Measurements from ENCODE around the gene GDI1. TPM values are rescaled to one million over a fixed set of nuclear protein-coding genes. Genes with fewer than 3 reads are reported as not detected.

Gene GDI1
- total and polyA plus RNA-seq, 7 donors: 50.9 to 101 (median 75.2) TPM

DNA sequence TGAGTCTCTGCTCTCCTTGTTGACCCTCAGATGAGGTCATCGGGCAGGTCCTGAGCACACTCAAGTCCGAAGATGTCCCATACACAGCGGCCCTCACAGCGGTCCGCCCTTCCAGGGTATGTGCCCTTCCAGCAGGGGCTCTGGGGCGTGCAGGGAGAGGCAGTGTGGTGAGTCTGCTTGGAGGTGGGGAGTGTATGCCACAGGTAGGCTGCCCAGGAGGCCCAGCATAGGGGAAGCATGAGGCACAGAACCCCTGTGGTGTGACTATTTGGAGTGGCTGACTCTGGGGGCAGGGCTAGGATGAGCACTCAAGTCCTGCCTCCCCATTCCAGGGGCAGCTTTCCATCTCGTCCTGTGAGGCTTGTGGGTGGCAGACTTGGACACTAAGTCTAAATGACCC is 3.3 kb upstream of the GDI1 start:
- 89 to 92% methylated on average over 7 of the region's 7 CpGs for WGBS, 2 donors
- H3K36me3 ChIP-seq: peaks cover 0 to 40% (median 0%) of the 10 kb centered on the region in 4 donors
- no peak for DNase-seq
- H3K4me1 ChIP-seq: peaks cover 0 to 32% (median 22%) of the 10 kb centered on the region in 4 donors
- no peaks in the 10 kb centered on the region for H3K27me3 ChIP-seq
- no peaks in the 10 kb centered on the region for H3K9me3 ChIP-seq
- no peak overlapping the region for H3K4me3 ChIP-seq
- no peak overlapping the region for H3K27ac ChIP-seq
- TF ChIP-seq, protein P1, sequence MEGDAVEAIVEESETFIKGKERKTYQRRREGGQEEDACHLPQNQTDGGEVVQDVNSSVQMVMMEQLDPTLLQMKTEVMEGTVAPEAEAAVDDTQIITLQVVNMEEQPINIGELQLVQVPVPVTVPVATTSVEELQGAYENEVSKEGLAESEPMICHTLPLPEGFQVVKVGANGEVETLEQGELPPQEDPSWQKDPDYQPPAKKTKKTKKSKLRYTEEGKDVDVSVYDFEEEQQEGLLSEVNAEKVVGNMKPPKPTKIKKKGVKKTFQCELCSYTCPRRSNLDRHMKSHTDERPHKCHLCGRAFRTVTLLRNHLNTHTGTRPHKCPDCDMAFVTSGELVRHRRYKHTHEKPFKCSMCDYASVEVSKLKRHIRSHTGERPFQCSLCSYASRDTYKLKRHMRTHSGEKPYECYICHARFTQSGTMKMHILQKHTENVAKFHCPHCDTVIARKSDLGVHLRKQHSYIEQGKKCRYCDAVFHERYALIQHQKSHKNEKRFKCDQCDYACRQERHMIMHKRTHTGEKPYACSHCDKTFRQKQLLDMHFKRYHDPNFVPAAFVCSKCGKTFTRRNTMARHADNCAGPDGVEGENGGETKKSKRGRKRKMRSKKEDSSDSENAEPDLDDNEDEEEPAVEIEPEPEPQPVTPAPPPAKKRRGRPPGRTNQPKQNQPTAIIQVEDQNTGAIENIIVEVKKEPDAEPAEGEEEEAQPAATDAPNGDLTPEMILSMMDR (IDR thresholded peaks at IDR 0.05): no peak
- TF ChIP-seq POLR2AphosphoS5 (IDR thresholded peaks at IDR 0.05) (no peak), POLR2A (IDR thresholded peaks at IDR 0.05) (no peak), EP300 (IDR thresholded peaks at IDR 0.05) (no peak)
- intact Hi-C loops (cut with DNase I): no loop called here

DNA sequence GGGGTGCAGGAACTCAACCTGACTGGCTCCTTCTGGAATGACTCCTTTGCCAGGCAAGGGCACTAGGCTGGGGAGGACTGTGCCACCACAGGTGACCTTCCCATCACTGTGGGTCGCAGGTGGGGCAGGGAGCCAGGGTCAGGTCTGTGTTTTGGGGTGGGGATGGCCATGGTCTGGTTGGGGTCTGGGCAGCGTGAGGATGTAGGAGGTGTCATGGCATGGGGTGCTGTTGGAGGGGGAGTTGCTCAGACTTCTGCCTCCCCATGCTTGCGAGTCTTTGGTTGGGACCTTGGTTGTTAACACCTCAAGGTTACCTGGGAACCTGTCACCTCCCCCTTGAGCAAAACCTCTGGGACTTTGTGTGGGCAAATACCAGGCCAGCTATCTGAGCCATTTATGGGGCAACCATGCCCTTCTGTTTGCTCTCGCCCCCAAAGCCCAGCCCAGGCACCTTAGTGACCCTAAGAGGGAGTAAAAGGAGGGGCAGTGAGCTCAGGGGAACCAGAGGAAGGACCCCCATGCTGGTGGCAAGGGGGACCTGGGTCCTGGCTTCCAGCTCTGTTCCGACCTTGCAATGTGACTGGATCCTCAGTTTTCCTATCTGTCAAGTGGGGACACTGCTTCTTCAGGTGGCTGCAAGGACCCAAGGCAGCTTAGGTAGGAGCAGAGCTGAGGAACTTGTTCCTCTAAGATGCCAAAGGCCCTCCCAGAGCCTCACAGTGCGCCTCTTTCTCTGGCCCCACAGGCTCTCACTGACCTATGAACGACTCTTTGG is 2.4 kb upstream of the GDI1 start:
- no peak overlapping the region for H3K27ac ChIP-seq
- intact Hi-C loops (cut with DNase I): loop anchor here (5.0 kb wide), 1 partner anchor 53 kb away; the partner anchor contains the start of gene UBL4A
- no peaks in the 10 kb centered on the region for H3K27me3 ChIP-seq
- TF ChIP-seq POLR2AphosphoS5 (IDR thresholded peaks at IDR 0.05) (no peak), EP300 (IDR thresholded peaks at IDR 0.05) (no peak), POLR2A (IDR thresholded peaks at IDR 0.05) (no peak)
- TF ChIP-seq, protein P1 (IDR thresholded peaks at IDR 0.05): no peak
- peaks cover 0 to 40% (median 0%) of the 10 kb centered on the region in 4 donors for H3K36me3 ChIP-seq
- DNase-seq: no peak
- H3K4me3 ChIP-seq: no peak overlapping the region
- no peaks in the 10 kb centered on the region for H3K9me3 ChIP-seq
- H3K4me1 ChIP-seq: peaks cover 0 to 38% (median 22%) of the 10 kb centered on the region in 4 donors
- 93 to 94% methylated on average over 7 of the region's 7 CpGs for WGBS, 2 donors

DNA sequence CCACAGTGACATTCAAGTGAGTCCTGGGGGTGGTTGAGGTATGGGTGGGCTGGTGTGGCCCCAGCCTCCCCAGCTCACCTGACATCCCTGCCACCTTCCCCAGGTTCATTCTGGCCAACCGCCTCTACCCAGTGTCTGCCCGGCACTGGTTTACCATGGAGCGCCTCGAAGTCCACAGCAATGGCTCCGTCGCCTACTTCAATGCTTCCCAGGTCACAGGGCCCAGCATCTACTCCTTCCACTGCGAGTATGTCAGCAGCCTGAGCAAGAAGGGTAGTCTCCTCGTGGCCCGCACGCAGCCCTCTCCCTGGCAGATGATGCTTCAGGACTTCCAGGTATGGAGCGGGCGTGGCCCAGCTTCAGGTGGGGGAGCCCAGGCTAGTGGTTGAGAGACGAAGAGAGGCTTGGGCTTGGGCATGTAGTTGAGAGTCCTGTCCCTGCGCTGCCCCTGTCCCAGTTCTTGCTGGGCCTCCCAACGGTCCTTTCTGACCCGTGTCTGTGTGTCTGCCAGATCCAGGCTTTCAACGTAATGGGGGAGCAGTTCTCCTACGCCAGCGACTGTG is 1.7 kb upstream of the GDI1 start:
- intact Hi-C loops (cut with DNase I): loop anchor here (5.0 kb wide), 1 partner anchor 52 kb away; the partner anchor contains the start of gene UBL4A
- WGBS, 2 donors: 95 to 96% methylated on average over 19 of the region's 19 CpGs
- Histone ChIP-seq H3K27me3 (no peaks in the 10 kb centered on the region), H3K4me1 (peaks cover 0 to 32% (median 17%) of the 10 kb centered on the region in 4 donors), H3K36me3 (peaks cover 0 to 44% (median 2%) of the 10 kb centered on the region in 4 donors), H3K27ac (no peak overlapping the region), H3K4me3 (no peak overlapping the region), H3K9me3 (no peaks in the 10 kb centered on the region)
- no peak for DNase-seq
- TF ChIP-seq POLR2AphosphoS5 (IDR thresholded peaks at IDR 0.05): no peak
- TF ChIP-seq POLR2A (IDR thresholded peaks at IDR 0.05): no peak
- no peak for TF ChIP-seq EP300 (IDR thresholded peaks at IDR 0.05)
- TF ChIP-seq, protein P1 (IDR thresholded peaks at IDR 0.05): no peak

DNA sequence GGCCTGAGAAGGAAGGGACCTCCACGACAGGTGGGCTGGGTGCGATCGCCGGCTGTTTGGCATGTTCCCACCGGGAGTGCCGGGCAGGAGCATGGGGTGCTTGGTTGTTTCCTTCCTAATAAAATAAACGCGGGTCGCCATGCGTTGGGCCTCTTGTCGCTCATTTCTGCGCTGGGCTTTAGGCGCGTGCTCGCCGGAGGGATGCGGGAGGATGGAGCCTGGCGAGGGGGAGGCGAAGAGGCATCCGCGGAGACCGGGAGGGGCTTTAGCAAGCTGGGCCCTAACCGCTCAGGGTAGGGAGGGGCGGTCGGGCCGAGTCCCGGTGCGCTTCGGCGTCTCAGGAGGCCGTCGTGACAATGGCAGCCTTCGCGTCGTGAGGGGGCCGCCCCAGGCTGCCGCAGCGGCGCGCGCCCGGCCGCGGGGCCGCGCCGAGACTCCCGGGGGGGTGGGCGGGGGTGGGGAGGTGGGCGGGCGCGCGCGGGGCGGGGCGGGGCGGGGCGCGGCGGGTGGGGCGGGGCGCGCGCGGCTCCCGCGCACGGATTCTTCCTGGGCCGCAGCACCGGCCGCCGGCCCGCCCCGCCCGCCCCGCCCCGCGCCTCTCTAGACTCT is 476 bp upstream of the GDI1 start:
- peaks cover 0 to 26% (median 13%) of the 10 kb centered on the region in 4 donors for H3K4me1 ChIP-seq
- no peaks in the 10 kb centered on the region for H3K27me3 ChIP-seq
- peak; percentile 74 for DNase-seq
- peaks cover 0 to 54% (median 11%) of the 10 kb centered on the region in 4 donors for H3K36me3 ChIP-seq
- 4 to 9% methylated on average over 55 to 64 of the region's 78 CpGs for WGBS, 2 donors
- H3K27ac ChIP-seq: peak overlapping the region; percentile 85 to 93 (median 88)
- TF ChIP-seq, protein P1 (IDR thresholded peaks at IDR 0.05): no peak
- TF ChIP-seq POLR2AphosphoS5 (IDR thresholded peaks at IDR 0.05) (no peak), EP300 (IDR thresholded peaks at IDR 0.05) (no peak), POLR2A (IDR thresholded peaks at IDR 0.05) (no peak)
- H3K9me3 ChIP-seq: no peaks in the 10 kb centered on the region
- peak overlapping the region; percentile 5 to 76 (median 70) for H3K4me3 ChIP-seq
- intact Hi-C loops (cut with DNase I): loop anchor here (5.0 kb wide), 1 partner anchor 51 kb away; the partner anchor contains the start of gene UBL4A

All from sigmoid colon (tissue), 7 donors.